Suprapubic skin (tissue), 4 donors: ENCODE data around the gene TDRD10. TPM values are rescaled to one million over a fixed set of nuclear protein-coding genes. Genes with fewer than 3 reads are reported as not detected.
A peak's percentile ranks its signal among the peaks of the same experiment; 100 is the strongest.
"Not testable (repeated sequence)": the region's sequence is repeated elsewhere in the genome, so short reads cannot be mapped to it uniquely, and the experiment has no call there.

Experiments
- DNase-seq, 2 donors: peaks; one replicate each; pipeline ENCODE4 v3.0.0-alpha.2; 2019; ENCODE audit warnings: low spot score in 2 of 2
- H3K27ac ChIP-seq: fragments of 200-600 bp; sonication (generic); one replicate; pipeline ENCODE4 v1.5.1; 2019
- H3K27me3 ChIP-seq: fragments of 200-600 bp; sonication (generic); one replicate; pipeline ENCODE4 v1.5.1; 2019
- H3K36me3 ChIP-seq: fragments of 200-600 bp; sonication (generic); one replicate; pipeline ENCODE4 v1.5.1; 2019
- H3K4me1 ChIP-seq: fragments of 200-600 bp; sonication (generic); one replicate; pipeline ENCODE4 v1.5.1; 2019
- H3K4me3 ChIP-seq: fragments of 200-600 bp; sonication (generic); one replicate; pipeline ENCODE4 v1.5.1; 2019; ENCODE audit warnings: mild to moderate bottlenecking
- H3K9me3 ChIP-seq: fragments of 200-600 bp; sonication (generic); one replicate; pipeline ENCODE4 v1.5.1; 2019
- CTCF ChIP-seq, 2 donors: fragments of 200-600 bp in 1 of 2; fragments of 450-650 bp in 1 of 2; sonication (generic) in 1 of 2; IDR thresholded peaks; one replicate each; pipeline ENCODE4 v1.5.1; 2016 to 2019; ENCODE audit warnings: antibody characterized with exemption in 2 of 2, mild to moderate bottlenecking in 1 of 2, moderate library complexity in 1 of 2
- EP300 ChIP-seq: sonication (generic); formaldehyde crosslinking; IDR thresholded peaks from one replicate; pipeline ENCODE4 v1.6.1; 2017; ENCODE audit warnings: antibody characterized with exemption
- POLR2A ChIP-seq, 2 donors: fragments of 450-650 bp; IDR thresholded peaks; one replicate each; pipeline ENCODE4 v1.6.1; 2017; ENCODE audit warnings: antibody characterized with exemption in 2 of 2, mild to moderate bottlenecking in 2 of 2, moderate library complexity in 2 of 2
- POLR2AphosphoS5 ChIP-seq, 3 donors: sonication (generic); formaldehyde crosslinking; IDR thresholded peaks; one replicate each; pipeline ENCODE4 v1.6.1; 2017; ENCODE audit warnings: antibody characterized with exemption in 3 of 3
- WGBS: methylation state at CpG from one replicate; pipeline ENCODE4 v1.1.5; 2018; 5-methylcytosine and 5-hydroxymethylcytosine counted together
- total RNA-seq, 4 donors: library from RNA; depleted of rRNA; stranded (reverse); fragments of >200 nt; gene quantifications; one replicate each; pipeline ENCODE4 v1.1.0, GENCODE V29; 2016

The TDRD10 gene
- total RNA-seq, 4 donors from 2014 or later, result 0.72 to 2.6 (median 2.0) TPM

- TF ChIP-seq POLR2AphosphoS5 (IDR thresholded peaks at IDR 0.05) (no peak), POLR2A (IDR thresholded peaks at IDR 0.05) (no peak), CTCF (IDR thresholded peaks at IDR 0.05) (no peak), EP300 (no peak)
- peaks cover 7% of the 10 kb centered on the region for H3K4me1 ChIP-seq
- H3K27me3 ChIP-seq, result no peaks in the 10 kb centered on the region
- H3K4me3 ChIP-seq, result no peak overlapping the region
- H3K9me3 ChIP-seq, result no peaks in the 10 kb centered on the region
- no peak overlapping the region for H3K27ac ChIP-seq
- no peaks in the 10 kb centered on the region for H3K36me3 ChIP-seq
- no peak for DNase-seq
Measured at GRCh38 chr1:154524881-154525280, 22.9 kb downstream of the TDRD10 start.

GRCh38 chr1:154527192-154527591 is 25.2 kb downstream of the TDRD10 start:
- H3K4me1 ChIP-seq, result no peaks in the 10 kb centered on the region
- no peaks in the 10 kb centered on the region for H3K9me3 ChIP-seq
- no peaks in the 10 kb centered on the region for H3K36me3 ChIP-seq
- WGBS, result 81% methylated on average over 6 of the region's 6 CpGs
- H3K4me3 ChIP-seq, result no peak overlapping the region
- H3K27ac ChIP-seq, result no peak overlapping the region
- H3K27me3 ChIP-seq, result no peaks in the 10 kb centered on the region
- TF ChIP-seq CTCF (IDR thresholded peaks at IDR 0.05), result no peak
- no peak for TF ChIP-seq POLR2AphosphoS5 (IDR thresholded peaks at IDR 0.05)
- no peak for TF ChIP-seq POLR2A (IDR thresholded peaks at IDR 0.05)
- TF ChIP-seq EP300, result no peak
- no peak for DNase-seq

- no peak for TF ChIP-seq POLR2AphosphoS5 (IDR thresholded peaks at IDR 0.05)
- no peak for TF ChIP-seq POLR2A (IDR thresholded peaks at IDR 0.05)
- TF ChIP-seq CTCF (IDR thresholded peaks at IDR 0.05), result no peak
- no peak for TF ChIP-seq EP300
- Histone ChIP-seq H3K4me3 (no peak overlapping the region), H3K27ac (no peak overlapping the region), H3K36me3 (no peaks in the 10 kb centered on the region), H3K9me3 (no peaks in the 10 kb centered on the region), H3K4me1 (no peaks in the 10 kb centered on the region), H3K27me3 (no peaks in the 10 kb centered on the region)
- no peak for DNase-seq
- 88% methylated on average over 6 of the region's 6 CpGs for WGBS
Measured at GRCh38 chr1:154529308-154529707, 27.3 kb downstream of the TDRD10 start.

- not testable (repeated sequence) for H3K27me3 ChIP-seq, H3K9me3 ChIP-seq
Measured at GRCh38 chr1:154531950-154532349, 29.9 kb downstream of the TDRD10 start.

GRCh38 chr1:154533952-154534844 is 32.2 kb downstream of the TDRD10 start:
- Histone ChIP-seq H3K4me1 (no peaks in the 10 kb centered on the region), H3K9me3 (no peaks in the 10 kb centered on the region), H3K27me3 (no peaks in the 10 kb centered on the region), H3K4me3 (no peak overlapping the region), H3K36me3 (no peaks in the 10 kb centered on the region), H3K27ac (no peak overlapping the region)
- no peak for DNase-seq
- no peak for TF ChIP-seq EP300
- peak in 1 of 2 donors; percentile 21 for TF ChIP-seq CTCF (IDR thresholded peaks at IDR 0.05)
- 66% methylated on average over 11 of the region's 11 CpGs for WGBS

More at GRCh38 chr1:154531950-154532349, 29.9 kb downstream of the TDRD10 start:
- H3K4me1 ChIP-seq, H3K27ac ChIP-seq, DNase-seq, H3K36me3 ChIP-seq, H3K4me3 ChIP-seq: not testable (repeated sequence)
- 98% methylated on average over 12 of the region's 13 CpGs for WGBS
